ENCODE data around the gene PLCB3. TPM values are rescaled to one million over a fixed set of nuclear protein-coding genes. Genes with fewer than 3 reads are reported as not detected.

Gene PLCB3
- total and polyA plus RNA-seq, 10 of the 15 experiments (the other 5 are each of a cell fraction or from before 2014, with no cell fraction given) = 0.03 to 10.3 (median 3.3) TPM

DNA sequence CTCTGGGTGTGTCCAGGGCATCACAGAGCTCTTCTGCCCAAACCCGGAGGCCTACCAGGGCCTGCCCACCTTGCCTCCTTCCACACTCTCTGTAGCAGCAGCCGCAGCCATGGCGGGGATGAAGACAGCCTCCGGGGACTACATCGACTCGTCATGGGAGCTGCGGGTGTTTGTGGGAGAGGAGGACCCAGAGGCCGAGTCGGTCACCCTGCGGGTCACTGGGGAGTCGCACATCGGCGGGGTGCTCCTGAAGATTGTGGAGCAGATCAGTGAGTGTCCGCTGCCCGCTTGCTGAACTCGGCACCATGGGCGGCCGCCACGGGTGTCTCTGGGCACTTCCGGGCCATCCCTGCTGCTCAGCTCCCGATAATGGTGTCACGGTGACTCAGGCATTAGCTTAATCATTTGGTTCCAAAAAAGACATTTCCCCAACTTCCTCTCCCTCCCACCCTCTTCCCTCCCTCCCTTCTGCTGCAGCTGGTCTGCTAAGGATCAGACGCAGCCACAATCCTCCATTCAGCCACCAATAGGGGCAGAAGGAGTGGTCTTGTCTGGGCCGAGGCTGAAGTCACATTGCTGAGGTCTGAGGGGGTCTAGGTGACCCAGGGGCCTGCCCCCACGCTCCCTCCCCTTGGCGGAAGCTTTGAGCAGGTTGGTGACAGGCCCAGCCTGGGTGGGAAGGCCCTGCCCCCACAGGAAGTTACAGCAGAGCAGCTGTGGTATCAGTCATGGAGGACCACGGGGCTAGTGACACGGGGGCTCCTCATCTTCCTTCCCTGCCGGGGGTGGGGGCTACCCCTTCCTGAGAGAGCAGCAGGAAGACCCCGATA, 43.9 kb upstream of the PLCB3 start (continued):
- TF ChIP-seq, protein P1, sequence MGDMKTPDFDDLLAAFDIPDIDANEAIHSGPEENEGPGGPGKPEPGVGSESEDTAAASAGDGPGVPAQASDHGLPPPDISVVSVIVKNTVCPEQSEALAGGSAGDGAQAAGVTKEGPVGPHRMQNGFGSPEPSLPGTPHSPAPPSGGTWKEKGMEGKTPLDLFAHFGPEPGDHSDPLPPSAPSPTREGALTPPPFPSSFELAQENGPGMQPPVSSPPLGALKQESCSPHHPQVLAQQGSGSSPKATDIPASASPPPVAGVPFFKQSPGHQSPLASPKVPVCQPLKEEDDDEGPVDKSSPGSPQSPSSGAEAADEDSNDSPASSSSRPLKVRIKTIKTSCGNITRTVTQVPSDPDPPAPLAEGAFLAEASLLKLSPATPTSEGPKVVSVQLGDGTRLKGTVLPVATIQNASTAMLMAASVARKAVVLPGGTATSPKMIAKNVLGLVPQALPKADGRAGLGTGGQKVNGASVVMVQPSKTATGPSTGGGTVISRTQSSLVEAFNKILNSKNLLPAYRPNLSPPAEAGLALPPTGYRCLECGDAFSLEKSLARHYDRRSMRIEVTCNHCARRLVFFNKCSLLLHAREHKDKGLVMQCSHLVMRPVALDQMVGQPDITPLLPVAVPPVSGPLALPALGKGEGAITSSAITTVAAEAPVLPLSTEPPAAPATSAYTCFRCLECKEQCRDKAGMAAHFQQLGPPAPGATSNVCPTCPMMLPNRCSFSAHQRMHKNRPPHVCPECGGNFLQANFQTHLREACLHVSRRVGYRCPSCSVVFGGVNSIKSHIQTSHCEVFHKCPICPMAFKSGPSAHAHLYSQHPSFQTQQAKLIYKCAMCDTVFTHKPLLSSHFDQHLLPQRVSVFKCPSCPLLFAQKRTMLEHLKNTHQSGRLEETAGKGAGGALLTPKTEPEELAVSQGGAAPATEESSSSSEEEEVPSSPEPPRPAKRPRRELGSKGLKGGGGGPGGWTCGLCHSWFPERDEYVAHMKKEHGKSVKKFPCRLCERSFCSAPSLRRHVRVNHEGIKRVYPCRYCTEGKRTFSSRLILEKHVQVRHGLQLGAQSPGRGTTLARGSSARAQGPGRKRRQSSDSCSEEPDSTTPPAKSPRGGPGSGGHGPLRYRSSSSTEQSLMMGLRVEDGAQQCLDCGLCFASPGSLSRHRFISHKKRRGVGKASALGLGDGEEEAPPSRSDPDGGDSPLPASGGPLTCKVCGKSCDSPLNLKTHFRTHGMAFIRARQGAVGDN (IDR thresholded peaks at IDR 0.05) = peak; percentile 82
- peak; percentile 81 for TF ChIP-seq PKNOX1 (IDR thresholded peaks at IDR 0.05)
- peak; percentile 67 for TF ChIP-seq IKZF1 (conservative IDR thresholded peaks at IDR 0.05)
- TF ChIP-seq SKIL (IDR thresholded peaks at IDR 0.05; ENCODE audit: low read depth, poor library complexity, severe bottlenecking) = no peak
- TF ChIP-seq, protein P2, sequence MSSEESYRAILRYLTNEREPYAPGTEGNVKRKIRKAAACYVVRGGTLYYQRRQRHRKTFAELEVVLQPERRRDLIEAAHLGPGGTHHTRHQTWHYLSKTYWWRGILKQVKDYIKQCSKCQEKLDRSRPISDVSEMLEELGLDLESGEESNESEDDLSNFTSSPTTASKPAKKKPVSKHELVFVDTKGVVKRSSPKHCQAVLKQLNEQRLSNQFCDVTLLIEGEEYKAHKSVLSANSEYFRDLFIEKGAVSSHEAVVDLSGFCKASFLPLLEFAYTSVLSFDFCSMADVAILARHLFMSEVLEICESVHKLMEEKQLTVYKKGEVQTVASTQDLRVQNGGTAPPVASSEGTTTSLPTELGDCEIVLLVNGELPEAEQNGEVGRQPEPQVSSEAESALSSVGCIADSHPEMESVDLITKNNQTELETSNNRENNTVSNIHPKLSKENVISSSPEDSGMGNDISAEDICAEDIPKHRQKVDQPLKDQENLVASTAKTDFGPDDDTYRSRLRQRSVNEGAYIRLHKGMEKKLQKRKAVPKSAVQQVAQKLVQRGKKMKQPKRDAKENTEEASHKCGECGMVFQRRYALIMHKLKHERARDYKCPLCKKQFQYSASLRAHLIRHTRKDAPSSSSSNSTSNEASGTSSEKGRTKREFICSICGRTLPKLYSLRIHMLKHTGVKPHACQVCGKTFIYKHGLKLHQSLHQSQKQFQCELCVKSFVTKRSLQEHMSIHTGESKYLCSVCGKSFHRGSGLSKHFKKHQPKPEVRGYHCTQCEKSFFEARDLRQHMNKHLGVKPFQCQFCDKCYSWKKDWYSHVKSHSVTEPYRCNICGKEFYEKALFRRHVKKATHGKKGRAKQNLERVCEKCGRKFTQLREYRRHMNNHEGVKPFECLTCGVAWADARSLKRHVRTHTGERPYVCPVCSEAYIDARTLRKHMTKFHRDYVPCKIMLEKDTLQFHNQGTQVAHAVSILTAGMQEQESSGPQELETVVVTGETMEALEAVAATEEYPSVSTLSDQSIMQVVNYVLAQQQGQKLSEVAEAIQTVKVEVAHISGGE (CRISPR knock-in tag; IDR thresholded peaks at IDR 0.05) = no peak
- TF ChIP-seq JUND (IDR thresholded peaks at IDR 0.05; ENCODE audit: low read depth, low read length) = no peak
- TF ChIP-seq CREB1 (IDR thresholded peaks at IDR 0.05; ENCODE audit: low read depth) = peak; percentile 76; the same call in 1 of the 2 replicates
- TF ChIP-seq POLR2AphosphoS2 (IDR thresholded peaks at IDR 0.05; ENCODE audit: low read depth, low read length) = peak; percentile 49
- TF ChIP-seq ZNF217 (IDR thresholded peaks at IDR 0.05) = no peak
- peak; percentile 50 for TF ChIP-seq MYC (IDR thresholded peaks at IDR 0.05; ENCODE audit: insufficient read depth, insufficient read length, insufficient replicate concordance, low read length, severe bottlenecking)
- TF ChIP-seq MAX (IDR thresholded peaks at IDR 0.05; ENCODE audit: low read depth, low read length) = peak; percentile 72
- peak; percentile 76 for TF ChIP-seq PBX3 (IDR thresholded peaks at IDR 0.05; ENCODE audit: insufficient replicate concordance, low read depth, low read length)
